DMS53 treated with DMSO at 0.1 percent for 48 hours (cell line): ENCODE data around the gene MAP2K7.
A peak's percentile ranks its signal among the peaks of the same experiment; 100 is the strongest.

Source experiments
- DNase-seq: peaks from one replicate; lab custom pipeline; 2025; ENCODE audit not compliant: unreplicated experiment; lab: John Stamatoyannopoulos, UW

Gene MAP2K7

GRCh38 chr19:7918615-7919421 is 15.1 kb downstream of the MAP2K7 start:
- peak; percentile 4 for DNase-seq

- peak; percentile 70 for DNase-seq
Measured at GRCh38 chr19:7919610-7920518, 16.2 kb downstream of the MAP2K7 start, which contains the start of gene SNAPC2. SNAPC2 (plus strand) TSS chr19:7920338; CDS start chr19:7920367, 29 bp downstream.

- DNase-seq = peak; percentile 80
Measured at GRCh38 chr19:7920519-7921301, 17.0 kb downstream of the MAP2K7 start.

- DNase-seq = no peak
Measured at GRCh38 chr19:7921302-7921966, 17.8 kb downstream of the MAP2K7 start.

- DNase-seq = no peak
Measured at GRCh38 chr19:7921967-7922835, 18.5 kb downstream of the MAP2K7 start.

GRCh38 chr19:7922836-7923195 is 19.1 kb downstream of the MAP2K7 start:
- DNase-seq = no peak

GRCh38 chr19:7923295-7924191 is 19.9 kb downstream of the MAP2K7 start:
- no peak for DNase-seq

GRCh38 chr19:7924241-7924640 is 20.6 kb downstream of the MAP2K7 start:
- DNase-seq = no peak

GRCh38 chr19:7924651-7925170 is 21.0 kb downstream of the MAP2K7 start:
- no peak for DNase-seq

GRCh38 chr19:7925171-7925851 is 21.6 kb downstream of the MAP2K7 start:
- DNase-seq = peak; percentile 14

GRCh38 chr19:7926021-7926726 is 22.5 kb downstream of the MAP2K7 start, which contains the start of gene CTXN1:
CTXN1 (minus strand) TSS chr19:7926135; CDS start chr19:7925538, 597 bp downstream.
- no peak for DNase-seq

- DNase-seq = peak; percentile 6
Measured at GRCh38 chr19:7926727-7927604, 23.3 kb downstream of the MAP2K7 start.

- DNase-seq = no peak
Measured at GRCh38 chr19:7927605-7928333, 24.1 kb downstream of the MAP2K7 start.

- DNase-seq = no peak
Measured at GRCh38 chr19:7928334-7928706, 24.6 kb downstream of the MAP2K7 start.
